Osteoblast (primary cell): ENCODE data around the gene TMEM203. TPM values are rescaled to one million over a fixed set of nuclear protein-coding genes. Genes with fewer than 3 reads are reported as not detected.

Source experiments
- DNase-seq: peaks from one replicate; pipeline ENCODE4 v3.0.0; 2011; ENCODE audit warnings: low spot score, mixed read lengths; ENCODE audit not compliant: insufficient read length; ENCODE audit errors: missing footprints
- H2AFZ ChIP-seq: 2 replicates; pipeline ENCODE4 v1.6.0; 2011; ENCODE audit warnings: mild to moderate bottlenecking, low read length
- H3K27ac ChIP-seq: 2 replicates; pipeline ENCODE4 v1.5.1; 2011; ENCODE audit warnings: mild to moderate bottlenecking, low read depth, low read length, moderate library complexity
- H3K27me3 ChIP-seq: 2 replicates; pipeline ENCODE4 v1.6.0; 2012; ENCODE audit warnings: mild to moderate bottlenecking, control low read depth, inconsistent platforms, low read length, moderate library complexity; ENCODE audit not compliant: insufficient read depth
- H3K36me3 ChIP-seq: 2 replicates; pipeline ENCODE4 v1.5.1; 2011; ENCODE audit warnings: mild to moderate bottlenecking, low read length, control low read depth, moderate library complexity; ENCODE audit not compliant: insufficient read depth
- H3K4me1 ChIP-seq: 2 replicates; pipeline ENCODE4 v1.5.1; 2011; ENCODE audit warnings: mild to moderate bottlenecking, low read length, control low read depth, moderate library complexity; ENCODE audit not compliant: insufficient read depth
- H3K4me2 ChIP-seq: 2 replicates; pipeline ENCODE4 v1.6.0; 2011; ENCODE audit warnings: mild to moderate bottlenecking, low read length; ENCODE audit not compliant: insufficient read depth
- H3K4me3 ChIP-seq: fragments of 200-600 bp; sonication (generic); 3 replicates; pipeline ENCODE4 v1.5.1; 2012; ENCODE audit warnings: mild to moderate bottlenecking, low read length, inconsistent platforms; ENCODE audit not compliant: insufficient read depth
- H3K79me2 ChIP-seq: 2 replicates; pipeline ENCODE4 v1.6.0; 2012; ENCODE audit warnings: mild to moderate bottlenecking, low read length, control low read depth, inconsistent platforms; ENCODE audit not compliant: insufficient read depth
- H3K9me3 ChIP-seq: 2 replicates; pipeline ENCODE4 v1.5.1; 2011; ENCODE audit warnings: low read depth, low read length, control low read depth
- H4K20me1 ChIP-seq: 2 replicates; pipeline ENCODE4 v1.6.0; 2012; ENCODE audit warnings: mild to moderate bottlenecking, low read length, control low read depth; ENCODE audit not compliant: insufficient read depth
- total RNA-seq: library from RNA; depleted of rRNA; stranded (reverse); fragments of >200 nt; gene quantifications from 2 replicates; pipeline ENCODE4 v1.2.3, GENCODE V29; 2012
- TF ChIP-seq, protein P1 (sequence below): IDR thresholded peaks from 2 replicates; pipeline ENCODE4 v1.5.1; 2011; ENCODE audit warnings: mild to moderate bottlenecking, low read depth, low read length, moderate library complexity; ENCODE audit errors: extremely low read depth

Gene TMEM203
- total RNA-seq, 1 donor: 36.9 TPM

DNA sequence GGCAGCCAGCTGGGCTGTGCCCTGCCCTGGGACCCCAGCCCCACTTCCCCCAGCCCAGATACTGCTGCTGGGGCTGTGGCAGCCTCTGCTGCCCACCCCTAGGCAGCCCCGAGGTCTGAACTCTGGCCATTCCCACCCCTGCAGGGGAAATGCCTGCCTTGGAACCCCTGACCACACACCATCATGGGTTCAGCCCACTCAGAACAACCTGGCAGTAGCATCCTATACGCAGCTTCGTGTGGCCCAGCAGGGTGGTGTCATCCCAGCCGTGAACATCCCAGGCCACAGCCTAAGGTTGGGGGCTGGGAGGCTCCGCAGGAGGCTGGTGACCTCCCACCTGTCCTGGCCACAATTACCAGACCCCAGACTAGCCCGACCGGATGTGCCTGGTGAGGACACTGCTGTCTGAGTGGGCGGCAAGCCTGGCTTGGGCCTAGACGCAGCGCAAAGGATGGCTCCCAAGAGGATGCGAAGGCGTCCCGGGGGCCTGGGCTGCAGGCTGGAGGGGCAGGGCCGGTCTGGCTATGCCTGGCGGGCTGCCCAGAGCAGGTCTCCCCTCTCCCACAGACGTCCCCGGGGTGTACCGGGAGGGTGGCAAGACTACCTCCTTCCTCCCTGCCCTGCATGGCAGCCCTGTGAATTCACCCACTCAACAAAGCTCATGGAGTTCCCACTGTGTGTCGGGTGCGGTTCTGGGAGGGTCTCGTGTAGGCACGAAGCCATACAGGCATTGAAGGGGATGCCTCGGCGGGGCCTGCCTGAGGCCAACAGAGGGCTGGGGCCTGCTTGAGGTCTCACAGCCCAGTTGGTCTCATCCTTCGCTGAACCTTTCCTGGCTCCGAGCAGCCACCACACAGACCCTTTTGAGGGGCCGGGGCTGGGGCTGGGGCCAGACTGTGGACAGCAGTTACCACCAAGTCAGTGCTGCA is 23.8 kb upstream of the TMEM203 start:
- Histone ChIP-seq H3K27ac (no peak overlapping the region), H3K9me3 (no peaks in the 10 kb centered on the region), H3K79me2 (no peaks in the 10 kb centered on the region), H3K4me3 (no peak overlapping the region), H3K27me3 (no peaks in the 10 kb centered on the region), H4K20me1 (no peaks in the 10 kb centered on the region), H3K4me1 (peaks cover under 1% of the 10 kb centered on the region), H2AFZ (no peak overlapping the region), H3K36me3 (no peaks in the 10 kb centered on the region), H3K4me2 (no peak overlapping the region)
- TF ChIP-seq, protein P1, sequence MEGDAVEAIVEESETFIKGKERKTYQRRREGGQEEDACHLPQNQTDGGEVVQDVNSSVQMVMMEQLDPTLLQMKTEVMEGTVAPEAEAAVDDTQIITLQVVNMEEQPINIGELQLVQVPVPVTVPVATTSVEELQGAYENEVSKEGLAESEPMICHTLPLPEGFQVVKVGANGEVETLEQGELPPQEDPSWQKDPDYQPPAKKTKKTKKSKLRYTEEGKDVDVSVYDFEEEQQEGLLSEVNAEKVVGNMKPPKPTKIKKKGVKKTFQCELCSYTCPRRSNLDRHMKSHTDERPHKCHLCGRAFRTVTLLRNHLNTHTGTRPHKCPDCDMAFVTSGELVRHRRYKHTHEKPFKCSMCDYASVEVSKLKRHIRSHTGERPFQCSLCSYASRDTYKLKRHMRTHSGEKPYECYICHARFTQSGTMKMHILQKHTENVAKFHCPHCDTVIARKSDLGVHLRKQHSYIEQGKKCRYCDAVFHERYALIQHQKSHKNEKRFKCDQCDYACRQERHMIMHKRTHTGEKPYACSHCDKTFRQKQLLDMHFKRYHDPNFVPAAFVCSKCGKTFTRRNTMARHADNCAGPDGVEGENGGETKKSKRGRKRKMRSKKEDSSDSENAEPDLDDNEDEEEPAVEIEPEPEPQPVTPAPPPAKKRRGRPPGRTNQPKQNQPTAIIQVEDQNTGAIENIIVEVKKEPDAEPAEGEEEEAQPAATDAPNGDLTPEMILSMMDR: no peak
- DNase-seq: no peak

DNA sequence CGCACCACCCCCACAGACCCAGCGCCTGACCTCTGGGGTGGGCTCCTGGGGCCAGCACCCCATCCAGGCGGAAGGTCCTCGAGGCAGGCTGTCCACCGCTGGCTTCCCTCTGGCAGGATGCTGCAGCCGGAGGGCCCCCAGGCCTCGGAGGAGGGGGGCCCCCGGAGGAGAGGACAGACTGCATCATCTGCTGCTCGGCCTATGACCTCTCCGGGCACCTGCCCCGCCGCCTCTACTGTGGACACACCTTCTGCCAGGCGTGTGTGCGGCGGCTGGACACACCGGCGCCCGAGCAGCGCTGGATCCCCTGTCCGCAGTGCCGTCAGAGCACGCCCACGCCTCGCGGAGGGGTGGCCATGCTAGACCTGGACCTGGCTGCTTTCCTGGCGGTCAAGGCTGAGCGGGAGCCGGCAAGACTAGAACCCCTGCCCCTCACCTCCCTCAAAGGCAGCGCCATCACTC is 23.1 kb upstream of the TMEM203 start:
- no peaks in the 10 kb centered on the region for H4K20me1 ChIP-seq
- TF ChIP-seq, protein P1: no peak
- H3K9me3 ChIP-seq: no peaks in the 10 kb centered on the region
- H2AFZ ChIP-seq: no peak overlapping the region
- H3K36me3 ChIP-seq: no peaks in the 10 kb centered on the region
- no peak overlapping the region for H3K27ac ChIP-seq
- no peak for DNase-seq
- H3K4me1 ChIP-seq: peaks cover 4% of the 10 kb centered on the region
- H3K4me2 ChIP-seq: no peak overlapping the region
- no peaks in the 10 kb centered on the region for H3K79me2 ChIP-seq
- no peak overlapping the region for H3K4me3 ChIP-seq
- H3K27me3 ChIP-seq: no peaks in the 10 kb centered on the region

DNA sequence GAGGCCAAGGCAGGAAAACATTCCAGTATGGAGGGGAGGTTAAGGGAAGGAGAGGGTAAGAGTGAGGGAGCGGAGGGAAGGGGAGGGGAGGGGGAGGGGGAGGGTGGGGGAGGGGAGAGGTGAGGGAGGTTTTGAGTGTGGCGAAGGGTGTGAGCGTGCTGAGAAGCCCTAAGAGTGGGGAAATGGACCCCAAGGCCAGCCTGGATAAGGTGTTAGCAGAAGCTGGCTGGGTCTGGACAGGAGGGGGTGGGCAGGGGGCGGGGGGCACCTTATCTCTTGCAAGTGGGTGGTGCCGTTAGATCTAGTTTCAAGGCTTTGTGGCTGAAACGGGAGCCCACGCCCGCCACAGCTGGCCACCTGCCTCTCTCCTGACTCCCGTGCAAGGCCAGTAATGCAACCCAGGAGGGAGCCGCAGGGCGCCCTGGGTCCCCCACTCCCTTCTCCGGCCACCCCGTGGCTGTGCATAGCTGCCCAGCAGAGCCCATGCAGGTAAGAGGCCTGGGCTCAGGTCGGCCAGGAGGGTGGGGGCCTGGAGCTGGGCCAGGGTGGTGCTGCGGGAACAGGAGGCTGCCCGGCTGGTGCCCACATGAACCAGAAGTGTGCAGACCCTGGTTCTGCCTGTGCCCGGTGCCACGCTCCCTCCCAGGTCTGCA is 22.5 kb upstream of the TMEM203 start:
- no peak overlapping the region for H3K4me3 ChIP-seq
- no peaks in the 10 kb centered on the region for H3K79me2 ChIP-seq
- no peaks in the 10 kb centered on the region for H3K9me3 ChIP-seq
- no peaks in the 10 kb centered on the region for H3K27me3 ChIP-seq
- no peaks in the 10 kb centered on the region for H3K36me3 ChIP-seq
- TF ChIP-seq, protein P1: no peak
- DNase-seq: no peak
- H3K27ac ChIP-seq: no peak overlapping the region
- no peak overlapping the region for H3K4me2 ChIP-seq
- H2AFZ ChIP-seq: no peak overlapping the region
- peaks cover 5% of the 10 kb centered on the region for H3K4me1 ChIP-seq
- no peaks in the 10 kb centered on the region for H4K20me1 ChIP-seq
